Left cardiac atrium (tissue), 4 donors: ENCODE results near the gene ZFYVE27. TPM values are rescaled to one million over a fixed set of nuclear protein-coding genes. Genes with fewer than 3 reads are reported as not detected.

Experiments used
- ATAC-seq, 2 donors: fragments of 200-7000 bp; cut with Tn5 transposase; one replicate each; pipeline ENCODE4 v1.9.1; 2020; ENCODE audit warnings: mild to moderate bottlenecking in 2 of 2, moderate library complexity in 2 of 2
- DNase-seq: peaks from one replicate; pipeline ENCODE4 v3.0.0-alpha.2; 2020
- intact Hi-C, 2 donors: fragments of 100-400 bp; cut with DNase I; formaldehyde crosslinking; loops; one replicate each; pipeline versions ENCODE4 v1.14.1 to v1.15.1; 2022 to 2023
- total RNA-seq, 2 donors: library from RNA; stranded (reverse); fragmentation: NEBNext Ultra II Directional; extraction: Animal tissue kit (Norgen Biotek cat#: 25700); gene quantifications; one replicate each; pipeline ENCODE4 v1.2.1, GENCODE V29; 2021
- donor health status: DM: no; HTN: yes; CAD: no.
- donor health status: DM: no; HTN: yes; CAD: no; lungs with severe emphysema.
- donor health status: DM: yes; HTN: yes; CAD: no.
- donor health status: Dilated cardiomyopathy.

ZFYVE27 gene
- total RNA-seq, 2 donors from 2014 or later: 15.7 to 19.5 TPM

- ATAC-seq (peak; percentile 25 to 44), DNase-seq (peak; percentile 84)
- intact Hi-C loops: no loop called here
Measured at GRCh38 chr10:97713339-97713825, 23.5 kb upstream of the ZFYVE27 start, which contains the start of gene MARVELD1. Gene MARVELD1, plus strand, starts transcription at chr10:97713730. Its CDS starts 147 bp downstream, at chr10:97713877.

- ATAC-seq (peak; percentile 53 to 71), DNase-seq (peak; percentile 76)
- intact Hi-C loops: no loop called here
Measured at GRCh38 chr10:97713826-97714400, 23.0 kb upstream of the ZFYVE27 start.

GRCh38 chr10:97714401-97715258 lies 22.3 kb upstream of the ZFYVE27 start:
- peak; percentile 73 to 79 for ATAC-seq
- DNase-seq: peak; percentile 85
- intact Hi-C loops: no loop called here

GRCh38 chr10:97715259-97715874 lies 21.6 kb upstream of the ZFYVE27 start:
- intact Hi-C loops: no loop called here
- DNase-seq: no peak
- no peak for ATAC-seq

GRCh38 chr10:97717627-97718026 lies 19.3 kb upstream of the ZFYVE27 start:
- DNase-seq: no peak
- intact Hi-C loops: no loop called here
- ATAC-seq: no peak

- intact Hi-C loops: no loop called here
- DNase-seq (no peak), ATAC-seq (no peak)
Measured at GRCh38 chr10:97718178-97718577, 18.8 kb upstream of the ZFYVE27 start.

- DNase-seq (peak; percentile 57), ATAC-seq (peak in 1 of 2 donors; percentile 58)
- intact Hi-C loops: no loop called here
Measured at GRCh38 chr10:97718659-97719142, 18.2 kb upstream of the ZFYVE27 start.

- ATAC-seq (no peak), DNase-seq (no peak)
- intact Hi-C loops: no loop called here
Measured at GRCh38 chr10:97719602-97720001, 17.3 kb upstream of the ZFYVE27 start.

GRCh38 chr10:97721871-97722780 lies 14.8 kb upstream of the ZFYVE27 start:
- no peak for DNase-seq
- no peak for ATAC-seq
- intact Hi-C loops: no loop called here

GRCh38 chr10:97723001-97723400 lies 13.9 kb upstream of the ZFYVE27 start:
- DNase-seq: no peak
- no peak for ATAC-seq
- intact Hi-C loops: no loop called here

- peak in 1 of 2 donors; percentile 73 for ATAC-seq
- intact Hi-C loops: no loop called here
- no peak for DNase-seq
Measured at GRCh38 chr10:97724341-97724941, 12.5 kb upstream of the ZFYVE27 start.

- ATAC-seq: peak in 1 of 2 donors; percentile 63
- intact Hi-C loops: no loop called here
- no peak for DNase-seq
Measured at GRCh38 chr10:97726636-97727178, 10.2 kb upstream of the ZFYVE27 start.

- no peak for DNase-seq
- ATAC-seq: no peak
- intact Hi-C loops: no loop called here
Measured at GRCh38 chr10:97729014-97729413, 7.9 kb upstream of the ZFYVE27 start.

GRCh38 chr10:97731346-97732051 lies 5.4 kb upstream of the ZFYVE27 start:
- ATAC-seq (peak; percentile 61 to 79), DNase-seq (peak; percentile 66)
- intact Hi-C loops: loop anchor here (1.0 to 5.0 kb wide), 4 partner anchors 23 to 57 kb away; no protein-coding TSS in a partner anchor

- DNase-seq (no peak), ATAC-seq (no peak)
- intact Hi-C loops: loop anchor here (1.0 to 5.0 kb wide), 3 partner anchors 35 to 57 kb away; no protein-coding TSS in a partner anchor
Measured at GRCh38 chr10:97732052-97732359, 4.9 kb upstream of the ZFYVE27 start.

- ATAC-seq (no peak), DNase-seq (no peak)
- intact Hi-C loops: loop anchor here (2.0 to 5.0 kb wide), 2 partner anchors 36 to 58 kb away; no protein-coding TSS in a partner anchor
Measured at GRCh38 chr10:97733256-97733655, 3.7 kb upstream of the ZFYVE27 start.

- intact Hi-C loops: loop anchor here in 1 of 2 donors (5.0 kb wide), 1 partner anchor 37 kb away; no protein-coding TSS in a partner anchor
- DNase-seq (no peak), ATAC-seq (no peak)
Measured at GRCh38 chr10:97734021-97734420, 2.9 kb upstream of the ZFYVE27 start.
